Chondrocyte (in vitro differentiated cells): ENCODE results near the gene SLC35D2. TPM values are rescaled to one million over a fixed set of nuclear protein-coding genes. Genes with fewer than 3 reads are reported as not detected.
A peak's percentile ranks its signal among the peaks of the same experiment; 100 is the strongest.
"Not testable (repeated sequence)": the region's sequence is repeated elsewhere in the genome, so short reads cannot be mapped to it uniquely, and the experiment has no call there.

Experiments used
- DNase-seq: peaks from one replicate; pipeline ENCODE4 v3.0.0; 2021; ENCODE audit warnings: mixed read lengths, low spot score
- H3K27ac Mint-ChIP-seq: one replicate; pipeline ENCODE4 v1.8.0; 2021; ENCODE audit warnings: mild to moderate bottlenecking, moderate library complexity, mixed read lengths; ENCODE audit not compliant: unreplicated experiment
- H3K27me3 Mint-ChIP-seq: 2 replicates; pipeline ENCODE4 v1.8.0; 2021; ENCODE audit warnings: low read depth, mixed read lengths
- H3K36me3 Mint-ChIP-seq: 2 replicates; pipeline ENCODE4 v1.8.0; 2021; ENCODE audit warnings: low read depth, mixed read lengths
- H3K4me1 Mint-ChIP-seq: 2 replicates; pipeline ENCODE4 v1.8.0; 2021; ENCODE audit warnings: low read depth, mild to moderate bottlenecking, mixed read lengths
- H3K4me3 Mint-ChIP-seq: one replicate; pipeline ENCODE4 v1.8.0; 2021; ENCODE audit warnings: mild to moderate bottlenecking, moderate library complexity, mixed read lengths; ENCODE audit not compliant: unreplicated experiment
- H3K9me3 Mint-ChIP-seq: 2 replicates; pipeline ENCODE4 v1.8.0; 2021; ENCODE audit warnings: low read depth, mixed read lengths
- total RNA-seq: library from RNA; stranded (reverse); gene quantifications from 3 replicates; pipeline ENCODE4 v1.2.1, GENCODE V29; 2021
- TF ChIP-seq, protein P1 (sequence below): fragments of 200-600 bp; sonication (generic); IDR thresholded peaks from 2 replicates; pipeline ENCODE4 v1.5.0; 2021; ENCODE audit warnings: antibody characterized with exemption, mild to moderate bottlenecking, moderate library complexity

Gene SLC35D2
- total RNA-seq, 1 donor from 2014 or later, result 13.0 TPM

DNA sequence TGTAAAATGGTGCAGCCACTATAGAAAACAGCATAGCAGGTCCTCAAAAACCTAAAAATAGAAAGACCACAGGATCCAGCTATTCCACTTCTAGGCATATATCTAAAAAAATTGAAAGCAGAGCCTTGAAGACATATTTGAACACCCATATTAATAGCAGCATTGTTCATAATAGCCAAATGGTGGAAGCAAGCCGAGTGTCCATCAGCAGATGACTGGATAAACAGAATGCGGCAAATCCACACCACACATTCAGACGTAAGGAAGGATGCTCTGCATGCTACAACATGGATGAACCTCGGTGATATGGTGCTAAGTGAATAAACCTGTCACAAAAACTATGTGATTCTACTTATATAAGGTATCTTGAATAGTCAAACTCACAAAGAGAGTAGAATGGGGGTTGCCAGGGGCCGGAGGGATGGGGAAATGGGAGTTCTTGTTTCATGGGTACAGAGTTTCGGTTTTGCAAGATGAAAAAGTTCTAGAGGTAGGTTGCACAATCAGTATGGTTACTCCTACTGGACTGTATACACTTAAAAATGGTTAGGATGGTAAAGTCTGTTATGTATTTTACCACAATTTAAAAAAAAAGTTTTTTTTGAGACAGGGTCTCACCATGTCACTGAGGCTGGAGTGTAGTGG, 64.5 kb downstream of the SLC35D2 start:
- Mint-ChIP-seq H3K4me1 (peaks cover 3% of the 10 kb centered on the region), H3K27ac (no peak overlapping the region), H3K36me3 (peaks cover 4% of the 10 kb centered on the region), H3K27me3 (no peaks in the 10 kb centered on the region), H3K9me3 (no peaks in the 10 kb centered on the region), H3K4me3 (no peak overlapping the region)
- TF ChIP-seq, protein P1, sequence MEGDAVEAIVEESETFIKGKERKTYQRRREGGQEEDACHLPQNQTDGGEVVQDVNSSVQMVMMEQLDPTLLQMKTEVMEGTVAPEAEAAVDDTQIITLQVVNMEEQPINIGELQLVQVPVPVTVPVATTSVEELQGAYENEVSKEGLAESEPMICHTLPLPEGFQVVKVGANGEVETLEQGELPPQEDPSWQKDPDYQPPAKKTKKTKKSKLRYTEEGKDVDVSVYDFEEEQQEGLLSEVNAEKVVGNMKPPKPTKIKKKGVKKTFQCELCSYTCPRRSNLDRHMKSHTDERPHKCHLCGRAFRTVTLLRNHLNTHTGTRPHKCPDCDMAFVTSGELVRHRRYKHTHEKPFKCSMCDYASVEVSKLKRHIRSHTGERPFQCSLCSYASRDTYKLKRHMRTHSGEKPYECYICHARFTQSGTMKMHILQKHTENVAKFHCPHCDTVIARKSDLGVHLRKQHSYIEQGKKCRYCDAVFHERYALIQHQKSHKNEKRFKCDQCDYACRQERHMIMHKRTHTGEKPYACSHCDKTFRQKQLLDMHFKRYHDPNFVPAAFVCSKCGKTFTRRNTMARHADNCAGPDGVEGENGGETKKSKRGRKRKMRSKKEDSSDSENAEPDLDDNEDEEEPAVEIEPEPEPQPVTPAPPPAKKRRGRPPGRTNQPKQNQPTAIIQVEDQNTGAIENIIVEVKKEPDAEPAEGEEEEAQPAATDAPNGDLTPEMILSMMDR, result no peak
- no peak for DNase-seq

DNA sequence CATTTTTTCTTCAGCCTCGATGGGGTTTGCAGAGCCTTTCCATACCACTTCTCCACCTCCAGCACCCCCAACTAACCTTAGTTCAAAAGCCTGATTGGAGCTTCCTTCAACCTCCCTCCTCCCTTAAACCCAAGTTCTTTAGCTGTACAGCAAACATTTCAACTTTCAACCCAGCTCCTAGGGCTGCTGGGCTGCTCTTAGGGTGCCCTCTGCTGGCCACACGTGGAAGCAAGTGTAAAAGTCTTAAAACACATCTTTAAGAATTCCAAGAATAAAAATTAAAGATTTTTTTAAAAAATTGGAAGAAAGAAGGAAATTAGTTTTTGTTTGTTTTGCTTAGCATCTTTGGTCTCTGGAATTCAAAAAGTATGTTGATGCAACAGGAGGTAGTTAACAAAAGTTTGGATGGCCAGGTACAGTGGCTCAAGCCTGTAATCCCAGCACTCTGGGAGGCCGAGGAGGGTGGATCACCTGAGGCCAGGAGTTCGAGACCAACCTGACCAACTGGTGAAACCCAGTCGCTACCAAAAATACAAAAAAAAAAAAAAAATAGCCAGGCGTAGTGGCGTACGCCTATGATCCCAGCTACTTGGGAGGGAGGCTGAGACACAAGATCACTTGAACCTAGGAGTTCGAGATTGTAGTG, 66.1 kb downstream of the SLC35D2 start:
- TF ChIP-seq, protein P1, result peak; percentile 96
- Mint-ChIP-seq H3K27ac (no peak overlapping the region), H3K4me3 (no peak overlapping the region), H3K9me3 (peaks cover 11% of the 10 kb centered on the region), H3K27me3 (no peaks in the 10 kb centered on the region), H3K36me3 (peaks cover 12% of the 10 kb centered on the region), H3K4me1 (peaks cover 3% of the 10 kb centered on the region)
- DNase-seq, result no peak

GRCh38 chr9:96309850-96310249, 73.7 kb downstream of the SLC35D2 start:
- no peak overlapping the region for H3K4me3 Mint-ChIP-seq
- DNase-seq, result no peak
- H3K36me3 Mint-ChIP-seq, result peaks cover 21% of the 10 kb centered on the region
- no peaks in the 10 kb centered on the region for H3K4me1 Mint-ChIP-seq
- H3K27ac Mint-ChIP-seq, result no peak overlapping the region
- TF ChIP-seq, protein P1, result no peak
- peaks cover 24% of the 10 kb centered on the region for H3K9me3 Mint-ChIP-seq
- no peaks in the 10 kb centered on the region for H3K27me3 Mint-ChIP-seq

GRCh38 chr9:96306958-96307357, 76.6 kb downstream of the SLC35D2 start:
- H3K27me3 Mint-ChIP-seq, DNase-seq, H3K36me3 Mint-ChIP-seq, H3K4me1 Mint-ChIP-seq, H3K4me3 Mint-ChIP-seq: not testable (repeated sequence)
- H3K27ac Mint-ChIP-seq, result peak overlapping the region; percentile 25
- H3K9me3 Mint-ChIP-seq, result peaks cover 11% of the 10 kb centered on the region

- DNase-seq, result no peak
- Mint-ChIP-seq H3K36me3 (peaks cover 2% of the 10 kb centered on the region), H3K4me1 (peaks cover under 1% of the 10 kb centered on the region), H3K27me3 (no peaks in the 10 kb centered on the region), H3K27ac (no peak overlapping the region), H3K9me3 (peaks cover 3% of the 10 kb centered on the region), H3K4me3 (no peak overlapping the region)
- TF ChIP-seq, protein P1, result no peak
Measured at GRCh38 chr9:96305171-96305570, 78.3 kb downstream of the SLC35D2 start.

DNA sequence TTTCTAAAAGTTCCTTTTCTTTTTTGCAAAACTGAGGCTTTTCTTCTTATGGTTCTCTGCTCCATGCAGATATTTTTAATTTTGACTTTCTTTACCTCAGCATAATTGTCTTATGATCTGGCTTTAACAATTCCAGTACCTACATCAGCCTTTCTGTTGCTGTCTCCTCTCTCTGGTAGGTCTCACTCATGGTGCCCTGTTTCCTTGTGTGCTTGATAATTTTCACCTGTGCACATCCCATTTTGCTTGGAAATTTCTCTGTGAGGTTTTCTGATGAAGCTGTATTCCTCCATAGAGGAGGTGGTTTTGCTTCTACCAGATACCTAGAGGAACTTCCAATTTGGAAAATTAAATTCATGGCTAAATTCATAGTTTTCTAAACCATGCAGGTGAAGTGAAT, 79.3 kb downstream of the SLC35D2 start:
- H3K27ac Mint-ChIP-seq, result no peak overlapping the region
- peaks cover 10% of the 10 kb centered on the region for H3K4me1 Mint-ChIP-seq
- peaks cover 3% of the 10 kb centered on the region for H3K9me3 Mint-ChIP-seq
- DNase-seq, result no peak
- peaks cover 2% of the 10 kb centered on the region for H3K36me3 Mint-ChIP-seq
- no peaks in the 10 kb centered on the region for H3K27me3 Mint-ChIP-seq
- TF ChIP-seq, protein P1, result no peak
- H3K4me3 Mint-ChIP-seq, result no peak overlapping the region
